ENCODE measurements around the gene PPM1B.

GRCh38 chr2:44181648-44182047 is 13.0 kb downstream of the PPM1B start:
- TF ChIP-seq, protein P1, sequence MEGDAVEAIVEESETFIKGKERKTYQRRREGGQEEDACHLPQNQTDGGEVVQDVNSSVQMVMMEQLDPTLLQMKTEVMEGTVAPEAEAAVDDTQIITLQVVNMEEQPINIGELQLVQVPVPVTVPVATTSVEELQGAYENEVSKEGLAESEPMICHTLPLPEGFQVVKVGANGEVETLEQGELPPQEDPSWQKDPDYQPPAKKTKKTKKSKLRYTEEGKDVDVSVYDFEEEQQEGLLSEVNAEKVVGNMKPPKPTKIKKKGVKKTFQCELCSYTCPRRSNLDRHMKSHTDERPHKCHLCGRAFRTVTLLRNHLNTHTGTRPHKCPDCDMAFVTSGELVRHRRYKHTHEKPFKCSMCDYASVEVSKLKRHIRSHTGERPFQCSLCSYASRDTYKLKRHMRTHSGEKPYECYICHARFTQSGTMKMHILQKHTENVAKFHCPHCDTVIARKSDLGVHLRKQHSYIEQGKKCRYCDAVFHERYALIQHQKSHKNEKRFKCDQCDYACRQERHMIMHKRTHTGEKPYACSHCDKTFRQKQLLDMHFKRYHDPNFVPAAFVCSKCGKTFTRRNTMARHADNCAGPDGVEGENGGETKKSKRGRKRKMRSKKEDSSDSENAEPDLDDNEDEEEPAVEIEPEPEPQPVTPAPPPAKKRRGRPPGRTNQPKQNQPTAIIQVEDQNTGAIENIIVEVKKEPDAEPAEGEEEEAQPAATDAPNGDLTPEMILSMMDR (conservative IDR thresholded peaks at IDR 0.05; ENCODE audit: low read depth in 2 of 2): no peak
- TF ChIP-seq STAT1 (IDR thresholded peaks at IDR 0.05; ENCODE audit: unreplicated experiment) (no peak), EZH2 (IDR thresholded peaks at IDR 0.05; ENCODE audit: low read depth, unreplicated experiment) (no peak), POLR2AphosphoS5 (IDR thresholded peaks at IDR 0.05; ENCODE audit: low read depth) (no peak)

Measured in GM23338 (cell line).